K562 (cell line): Measurements from ENCODE around the gene BCL10.

Experiments used
- CEBPG ChIP-seq, 3 experiments: fragments of 200-800 bp in 1 of 3; sonication (Bioruptor generic) in 1 of 3; sonication (generic) in 1 of 3; formaldehyde crosslinking in 1 of 3; IDR thresholded peaks in 2 of 3; conservative IDR thresholded peaks in 1 of 3; 2 replicates each; pipeline versions ENCODE4 v1.6.1 to v1.8.0; 2016 to 2022; ENCODE audit warnings: missing compliant biosample characterization in 2 of 3, missing genetic modification characterization in 2 of 3, mild to moderate bottlenecking in 1 of 3, missing genetic modification reagents in 1 of 3
- CREB1 ChIP-seq, 2 experiments: sonication (generic) in 1 of 2; formaldehyde crosslinking in 1 of 2; IDR thresholded peaks; 2 replicates each; pipeline versions ENCODE4 v1.6.1 to v1.8.0; 2012 to 2022; ENCODE audit warnings: inconsistent platforms in 1 of 2, mild to moderate bottlenecking in 1 of 2, missing genetic modification reagents in 1 of 2, moderate library complexity in 1 of 2
- EP300 ChIP-seq: IDR thresholded peaks from 2 replicates; pipeline ENCODE4 v1.6.1; 2012; ENCODE audit warnings: low read length, improper control_type of control experiment
- MAFK ChIP-seq: IDR thresholded peaks from 2 replicates; pipeline ENCODE4 v1.6.1; 2011; ENCODE audit warnings: low read length, improper control_type of control experiment
- PHTF2 ChIP-seq: fragments of 250-450 bp; sonication (Bioruptor Pico); IDR thresholded peaks from 2 replicates; pipeline ENCODE4 v1.5.0; 2021; ENCODE audit warnings: mild to moderate bottlenecking
- POLR2A ChIP-seq: fragments of 450-650 bp; conservative IDR thresholded peaks from 2 replicates; pipeline ENCODE4 v1.6.1; 2016
- PRDM10 ChIP-seq: fragments of 450-650 bp; IDR thresholded peaks from 2 replicates; pipeline ENCODE4 v1.6.1; 2018; ENCODE audit not compliant: partially characterized antibody
- RB1 ChIP-seq: fragments of 450-650 bp; IDR thresholded peaks from 2 replicates; pipeline ENCODE4 v1.6.1; 2017; ENCODE audit warnings: low read depth, mild to moderate bottlenecking

- TF ChIP-seq EP300 (no peak), PHTF2 (no peak), RB1 (no peak), POLR2A (no peak), CEBPG (CRISPR knock-in tag; IDR thresholded peaks at IDR 0.05) (no peak), CEBPG (tag; conservative IDR thresholded peaks at IDR 0.05 in 1 of 2, IDR thresholded peaks at IDR 0.05 in 1 of 2) (no peak), PRDM10 (no peak), CREB1 (IDR thresholded peaks at IDR 0.05) (no peak), CREB1 (CRISPR knock-in tag; IDR thresholded peaks at IDR 0.05) (no peak), MAFK (no peak)
Measured at GRCh38 chr1:85259912-85260274, 16.5 kb downstream of the BCL10 start.
